Measurements from ENCODE around the gene CPVL. TPM values are rescaled to one million over a fixed set of nuclear protein-coding genes. Genes with fewer than 3 reads are reported as not detected.
A peak's percentile ranks its signal among the peaks of the same experiment; 100 is the strongest.

The CPVL gene
- total RNA-seq = 22.1 and 23.1 TPM in 2 replicates
- long read RNA-seq, transcript CPVL-202 (13 exons, 1,739 nt) = minor isoform, 15 of 165 reads
- long read RNA-seq, transcript CPVL-201 (13 exons, 2,091 nt) = major isoform, 115 of 165 reads
- long read RNA-seq, partial matches to known transcripts = 15 of 165 reads
- long read RNA-seq, other reads (novel, unspliced or antisense) = 20 of 165 reads

- Mint-ChIP-seq H3K9me3 (ENCODE audit: low read depth) (peaks cover 3% of the 10 kb centered on the region), H3K4me1 (ENCODE audit: low read depth) (peaks cover 27% of the 10 kb centered on the region), H3K27ac (peak within 1 kb of the TSS; percentile 28), H3K27me3 (peaks cover 25% of the 10 kb centered on the region), H3K36me3 (ENCODE audit: insufficient read depth) (no peaks in the 10 kb centered on the region), H3K4me3 (ENCODE audit: low read depth) (peak within 1 kb of the TSS; percentile 88)
- peak; percentile 14 for DNase-seq (ENCODE audit: low spot score, unreplicated experiment)
- TF ChIP-seq, protein P1, sequence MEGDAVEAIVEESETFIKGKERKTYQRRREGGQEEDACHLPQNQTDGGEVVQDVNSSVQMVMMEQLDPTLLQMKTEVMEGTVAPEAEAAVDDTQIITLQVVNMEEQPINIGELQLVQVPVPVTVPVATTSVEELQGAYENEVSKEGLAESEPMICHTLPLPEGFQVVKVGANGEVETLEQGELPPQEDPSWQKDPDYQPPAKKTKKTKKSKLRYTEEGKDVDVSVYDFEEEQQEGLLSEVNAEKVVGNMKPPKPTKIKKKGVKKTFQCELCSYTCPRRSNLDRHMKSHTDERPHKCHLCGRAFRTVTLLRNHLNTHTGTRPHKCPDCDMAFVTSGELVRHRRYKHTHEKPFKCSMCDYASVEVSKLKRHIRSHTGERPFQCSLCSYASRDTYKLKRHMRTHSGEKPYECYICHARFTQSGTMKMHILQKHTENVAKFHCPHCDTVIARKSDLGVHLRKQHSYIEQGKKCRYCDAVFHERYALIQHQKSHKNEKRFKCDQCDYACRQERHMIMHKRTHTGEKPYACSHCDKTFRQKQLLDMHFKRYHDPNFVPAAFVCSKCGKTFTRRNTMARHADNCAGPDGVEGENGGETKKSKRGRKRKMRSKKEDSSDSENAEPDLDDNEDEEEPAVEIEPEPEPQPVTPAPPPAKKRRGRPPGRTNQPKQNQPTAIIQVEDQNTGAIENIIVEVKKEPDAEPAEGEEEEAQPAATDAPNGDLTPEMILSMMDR (IDR thresholded peaks at IDR 0.05; ENCODE audit: unreplicated experiment) = no peak
Observed at GRCh38 chr7:29146057-29146706, at the start of gene CPVL. Gene CPVL (minus strand): TSS chr7:29146537. CDS start chr7:29121061, 25,476 bp downstream.

DNA sequence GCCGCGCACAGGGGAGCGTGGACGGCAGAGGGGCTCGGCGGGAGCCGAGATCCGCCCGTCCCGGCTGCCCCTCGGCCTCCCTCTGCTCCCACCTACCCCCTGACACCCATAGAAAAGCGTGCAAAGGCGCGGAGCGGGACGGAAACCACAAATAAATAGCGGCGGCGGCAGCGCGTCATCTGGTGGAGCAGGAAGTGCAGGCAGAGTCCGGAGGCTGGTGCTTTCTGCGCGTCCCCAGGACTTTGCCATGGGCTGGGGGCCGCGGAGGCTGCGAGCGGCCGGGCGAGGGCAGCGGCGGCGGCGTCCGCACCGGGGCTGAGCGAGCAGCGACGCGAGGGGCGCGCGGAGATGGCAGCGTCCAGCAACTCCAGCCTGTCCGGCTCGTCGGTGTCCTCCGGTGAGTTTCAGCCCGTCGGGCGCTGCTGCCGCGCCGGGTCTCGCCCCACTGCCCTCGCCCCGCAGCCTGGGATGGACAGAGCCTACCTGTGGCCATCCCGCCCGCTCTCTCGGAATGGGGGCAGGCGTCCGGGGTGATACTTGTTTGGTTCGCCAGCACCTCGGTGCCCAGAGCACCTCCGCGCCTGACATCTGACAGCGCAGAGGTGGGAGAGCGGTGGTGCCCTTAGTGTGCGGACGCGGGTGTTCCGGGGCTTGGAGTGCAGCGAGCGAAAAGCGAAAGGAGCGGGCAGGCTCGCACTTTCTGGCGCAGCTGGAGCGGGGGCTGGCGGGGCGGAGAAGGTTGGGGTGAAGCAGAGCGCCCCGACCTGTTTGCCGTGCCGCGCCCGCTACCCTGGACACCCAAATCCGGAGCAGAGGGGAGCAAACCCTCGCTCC is 48.5 kb upstream of the CPVL start, which contains the start of gene CHN2:
CHN2 (plus strand) TSS at position 182 of the 834 bp plus-strand sequence.
- H3K36me3 Mint-ChIP-seq (ENCODE audit: insufficient read depth) = no peaks in the 10 kb centered on the region
- H3K4me1 Mint-ChIP-seq (ENCODE audit: low read depth) = peaks cover 49% of the 10 kb centered on the region
- DNase-seq (ENCODE audit: low spot score, unreplicated experiment) = peak; percentile 48
- peak within 1 kb of the TSS; percentile 86 for H3K27ac Mint-ChIP-seq
- TF ChIP-seq, protein P1 (IDR thresholded peaks at IDR 0.05; ENCODE audit: unreplicated experiment) = peak; percentile 14
- H3K9me3 Mint-ChIP-seq (ENCODE audit: low read depth) = no peaks in the 10 kb centered on the region
- peak within 1 kb of the TSS; percentile 81 for H3K4me3 Mint-ChIP-seq (ENCODE audit: low read depth)
- peaks cover 11% of the 10 kb centered on the region for H3K27me3 Mint-ChIP-seq

DNA sequence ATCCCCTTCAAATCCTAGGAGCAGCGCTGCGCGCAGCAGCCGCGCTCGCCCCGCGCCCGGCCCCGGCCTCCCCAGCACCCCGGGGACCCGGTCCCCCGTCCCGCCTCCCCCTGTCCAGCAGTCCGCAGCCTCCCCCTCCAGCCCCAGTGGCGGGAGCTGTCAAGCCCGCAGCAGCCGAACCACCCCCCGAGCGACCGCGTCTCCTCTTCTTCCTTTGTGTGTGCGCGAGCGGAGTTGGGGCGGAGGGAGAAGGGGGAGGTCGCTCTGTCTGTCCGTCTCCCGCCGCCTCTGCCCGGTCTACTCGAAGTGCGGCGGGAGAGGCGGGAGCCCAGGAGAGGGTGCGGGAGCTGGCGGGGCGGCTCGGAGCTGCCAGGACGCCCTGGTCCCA is 47.9 kb upstream of the CPVL start:
- Mint-ChIP-seq H3K4me3 (ENCODE audit: low read depth) (peak overlapping the region; percentile 81), H3K36me3 (ENCODE audit: insufficient read depth) (no peaks in the 10 kb centered on the region), H3K9me3 (ENCODE audit: low read depth) (no peaks in the 10 kb centered on the region), H3K27me3 (peaks cover 11% of the 10 kb centered on the region), H3K27ac (peak overlapping the region; percentile 84), H3K4me1 (ENCODE audit: low read depth) (peaks cover 50% of the 10 kb centered on the region)
- DNase-seq (ENCODE audit: low spot score, unreplicated experiment) = peak; percentile 18
- TF ChIP-seq, protein P1 (IDR thresholded peaks at IDR 0.05; ENCODE audit: unreplicated experiment) = no peak

DNA sequence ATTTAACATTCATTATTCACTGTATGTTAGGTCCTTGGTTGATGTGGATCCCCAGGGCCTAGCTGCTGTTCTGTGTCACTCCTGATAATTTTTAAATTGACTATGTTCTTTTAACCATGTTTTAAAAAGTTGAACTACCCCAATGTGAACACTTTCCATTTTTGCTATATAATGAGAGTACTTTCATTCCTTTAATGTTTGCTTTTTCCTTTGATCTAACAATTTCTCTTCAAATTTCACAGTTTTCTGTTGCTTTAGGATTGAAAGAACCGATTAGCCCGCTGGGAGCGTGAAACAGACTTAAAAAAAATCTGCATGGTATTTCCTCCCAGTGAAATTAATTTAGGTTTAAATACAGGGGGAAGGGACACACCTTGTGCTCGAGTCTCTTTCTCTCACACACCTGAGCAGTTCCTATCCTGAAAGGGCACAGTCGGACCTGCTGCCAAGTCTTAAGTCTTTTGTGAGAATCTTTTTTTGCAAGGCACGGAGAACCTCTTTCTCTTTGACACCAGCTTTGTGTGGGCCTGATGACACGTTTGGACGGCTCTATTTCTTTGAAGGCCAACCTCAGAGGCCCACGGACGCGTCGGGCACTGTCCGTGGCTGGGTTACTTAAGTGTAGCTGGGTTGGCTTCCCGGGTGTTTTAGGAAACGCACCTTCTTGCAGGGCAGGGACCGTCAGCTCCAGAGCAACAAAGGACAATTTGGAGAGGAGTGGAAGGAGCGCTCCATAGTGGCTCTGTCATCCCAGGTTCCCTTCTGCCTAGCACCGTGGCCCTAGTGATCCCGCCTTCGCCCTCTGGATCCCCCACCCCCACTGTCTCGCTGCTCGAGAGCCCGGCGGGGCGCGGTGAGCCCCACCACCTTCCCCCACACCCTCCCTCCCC is 47.2 kb upstream of the CPVL start:
- peaks cover 48% of the 10 kb centered on the region for H3K4me1 Mint-ChIP-seq (ENCODE audit: low read depth)
- DNase-seq (ENCODE audit: low spot score, unreplicated experiment) = no peak
- H3K27me3 Mint-ChIP-seq = peaks cover 11% of the 10 kb centered on the region
- TF ChIP-seq, protein P1 (IDR thresholded peaks at IDR 0.05; ENCODE audit: unreplicated experiment) = no peak
- no peaks in the 10 kb centered on the region for H3K36me3 Mint-ChIP-seq (ENCODE audit: insufficient read depth)
- H3K4me3 Mint-ChIP-seq (ENCODE audit: low read depth) = peak overlapping the region; percentile 81
- H3K9me3 Mint-ChIP-seq (ENCODE audit: low read depth) = no peaks in the 10 kb centered on the region
- H3K27ac Mint-ChIP-seq = peak overlapping the region; percentile 75

Measured in progenitor cell of endocrine pancreas (in vitro differentiated cells).